Endothelial cell of umbilical vein (primary cell): ENCODE data around the gene SHC1. TPM values are rescaled to one million over a fixed set of nuclear protein-coding genes. Genes with fewer than 3 reads are reported as not detected.

Experiments used
- BruUV-seq: library from RNA; stranded (reverse); fragments of 400-500 nt; replicated peaks from 2 replicates; lab custom pipeline; 2021; lab: Mats Ljungman, UMichigan
- CTCF ChIA-PET: fragments of 300-600, 350-600 bp; sonication (Branson Sonifier 250); formaldehyde crosslinking; loops from one replicate; lab custom pipeline; 2021; ENCODE audit warnings: antibody characterized with exemption, inconsistent platforms; lab: Charles Lee
- POLR2A ChIA-PET: fragments of 300-600, 350-600 bp; sonication (Branson Sonifier 250); formaldehyde crosslinking; loops from one replicate; lab custom pipeline; 2021; ENCODE audit warnings: antibody characterized with exemption, inconsistent platforms; lab: Charles Lee
- DNase-seq: peaks from one replicate; pipeline ENCODE4 v3.0.0-alpha.2; 2011; ENCODE audit warnings: low read depth, low spot score
- FAIRE-seq: peaks from 2 replicates; lab custom pipeline; 2011; peaks lifted over from hg19 to GRCh38; lab: Jason Lieb, UNC
- H2AFZ ChIP-seq: 2 replicates; pipeline ENCODE4 v1.6.0; 2012; ENCODE audit warnings: low read depth, low read length, control low read depth, inconsistent platforms
- H3K27ac ChIP-seq: 2 replicates; pipeline ENCODE4 v1.5.1; 2011; ENCODE audit warnings: low read depth, mild to moderate bottlenecking, control low read depth, low read length, moderate library complexity; ENCODE audit not compliant: insufficient read depth
- H3K27me3 ChIP-seq, 2 experiments: 2 replicates each; pipeline versions ENCODE4 v1.6.0 to v1.6.1; 2011; ENCODE audit warnings: low read length in 2 of 2, mixed read lengths in 1 of 2; ENCODE audit not compliant: control insufficient read depth in 2 of 2, insufficient read depth in 2 of 2
- H3K36me3 ChIP-seq, 2 experiments: 2 replicates in 1 of 2; 3 replicates in 1 of 2; pipeline ENCODE4 v1.5.1; 2011; ENCODE audit warnings: low read length in 2 of 2, mild to moderate bottlenecking in 1 of 2, moderate library complexity in 1 of 2; ENCODE audit not compliant: control insufficient read depth in 2 of 2, insufficient read depth in 2 of 2; ENCODE audit errors: extremely low read depth in 1 of 2
- H3K4me1 ChIP-seq: 3 replicates; pipeline ENCODE4 v1.5.1; 2011; ENCODE audit warnings: mild to moderate bottlenecking, low read length; ENCODE audit not compliant: control insufficient read depth, insufficient read depth; ENCODE audit errors: extremely low read depth
- H3K4me2 ChIP-seq: 2 replicates; pipeline ENCODE4 v1.6.1; 2011; ENCODE audit warnings: low read length, control low read depth, mixed read lengths; ENCODE audit not compliant: insufficient read depth
- H3K4me3 ChIP-seq, 3 experiments: fragments of 200-600 bp in 1 of 3; sonication (generic), shearing (Covaris generic) in 1 of 3; replicated peaks in 1 of 3; 2 replicates each; pipeline ENCODE4 v1.5.1; 2011 to 2016; ENCODE audit warnings: control low read depth in 3 of 3, low read length in 3 of 3, mild to moderate bottlenecking in 2 of 3, inconsistent platforms in 1 of 3, low read depth in 1 of 3, moderate library complexity in 1 of 3; ENCODE audit not compliant: insufficient read depth in 1 of 3
- H3K79me2 ChIP-seq: 2 replicates; pipeline ENCODE4 v1.6.0; 2012; ENCODE audit warnings: low read length, inconsistent platforms; ENCODE audit not compliant: control insufficient read depth, insufficient read depth
- H3K9ac ChIP-seq: replicated peaks from 2 replicates; pipeline ENCODE3; 2011; ENCODE audit warnings: low read length, control low read depth; ENCODE audit not compliant: insufficient read depth; ENCODE audit errors: extremely low read depth
- H3K9me1 ChIP-seq: replicated peaks from 3 replicates; pipeline ENCODE4 v1.6.0; 2011; ENCODE audit warnings: mild to moderate bottlenecking, low read length; ENCODE audit not compliant: control insufficient read depth, insufficient read depth; ENCODE audit errors: extremely low read depth
- H3K9me3 ChIP-seq: replicated peaks from 2 replicates; pipeline ENCODE4 v1.5.1; 2012; ENCODE audit warnings: low read length, inconsistent platforms; ENCODE audit not compliant: control insufficient read depth, insufficient read depth
- H4K20me1 ChIP-seq: replicated peaks from 2 replicates; pipeline ENCODE3; 2011; ENCODE audit warnings: mild to moderate bottlenecking, low read length; ENCODE audit not compliant: control insufficient read depth, insufficient read depth; ENCODE audit errors: extremely low read depth
- CTCF ChIP-seq, 2 donors: IDR thresholded peaks; 1 replicate in 1 of 2; 2 replicates in 1 of 2; pipeline ENCODE4 v1.5.1; 2011; ENCODE audit warnings: low read length in 2 of 2, mild to moderate bottlenecking in 2 of 2, moderate library complexity in 2 of 2, control low read depth in 1 of 2, inconsistent platforms in 1 of 2, low read depth in 1 of 2; ENCODE audit not compliant: insufficient read depth in 1 of 2; ENCODE audit errors: extremely low read depth in 1 of 2
- EZH2 ChIP-seq: IDR thresholded peaks from 2 replicates; pipeline ENCODE4 v1.6.1; 2012; ENCODE audit warnings: borderline replicate concordance, low read depth, mild to moderate bottlenecking, moderate library complexity, low read length, inconsistent platforms; ENCODE audit not compliant: severe bottlenecking
- FOS ChIP-seq: IDR thresholded peaks from 2 replicates; pipeline ENCODE4 v1.6.1; 2011; ENCODE audit warnings: mild to moderate bottlenecking, low read length, moderate library complexity, borderline replicate concordance; ENCODE audit not compliant: insufficient read depth
- MAX ChIP-seq: IDR thresholded peaks from 2 replicates; pipeline ENCODE4 v1.6.1; 2011; ENCODE audit not compliant: insufficient read depth, insufficient read length
- MYC ChIP-seq: IDR thresholded peaks from one replicate; pipeline ENCODE4 v1.6.1; 2011; ENCODE audit warnings: mild to moderate bottlenecking, low read depth, low read length
- POLR2A ChIP-seq: IDR thresholded peaks from 2 replicates; pipeline ENCODE4 v1.6.1; 2012; ENCODE audit warnings: low read depth, mild to moderate bottlenecking, control low read depth, low read length
- POLR2AphosphoS5 ChIP-seq: IDR thresholded peaks from 2 replicates; pipeline ENCODE4 v1.6.1; 2012; ENCODE audit warnings: low read depth, mild to moderate bottlenecking, control low read depth, low read length, moderate library complexity; ENCODE audit not compliant: insufficient read depth
- dilution Hi-C: fragments of 300-500 bp; cut with MboI; formaldehyde crosslinking; loops from one replicate; pipeline ENCODE4 v1.15.0; 2019; ENCODE audit warnings: low sequenced_read_pairs; ENCODE audit not compliant: extremely low pct_ligation_motif_present
- intact Hi-C: fragments of 100-400 bp; cut with micrococcal nuclease; formaldehyde crosslinking; loops from one replicate; pipeline ENCODE4 v1.10.0; 2022
- polyA plus RNA-seq, 4 experiments: library from polyadenylated mRNA; depleted of rRNA in 3 of 4; stranded (reverse) in 3 of 4; unstranded in 1 of 4; fragments of >200 nt; gene quantifications; 2 replicates each; pipeline versions ENCODE4 v1.2.1 to v1.2.3, GENCODE V29; 2011 to 2012; ENCODE audit warnings: missing spikeins in 1 of 4
- total RNA-seq: library from RNA; stranded (reverse); gene quantifications from 2 replicates; pipeline ENCODE4 v1.2.3, GENCODE V29; 2021

Gene SHC1
- total and polyA plus RNA-seq, 2 donors (not counting 3 experiments of a cell fraction or from before 2014, with no cell fraction given): 316 to 324 TPM

DNA sequence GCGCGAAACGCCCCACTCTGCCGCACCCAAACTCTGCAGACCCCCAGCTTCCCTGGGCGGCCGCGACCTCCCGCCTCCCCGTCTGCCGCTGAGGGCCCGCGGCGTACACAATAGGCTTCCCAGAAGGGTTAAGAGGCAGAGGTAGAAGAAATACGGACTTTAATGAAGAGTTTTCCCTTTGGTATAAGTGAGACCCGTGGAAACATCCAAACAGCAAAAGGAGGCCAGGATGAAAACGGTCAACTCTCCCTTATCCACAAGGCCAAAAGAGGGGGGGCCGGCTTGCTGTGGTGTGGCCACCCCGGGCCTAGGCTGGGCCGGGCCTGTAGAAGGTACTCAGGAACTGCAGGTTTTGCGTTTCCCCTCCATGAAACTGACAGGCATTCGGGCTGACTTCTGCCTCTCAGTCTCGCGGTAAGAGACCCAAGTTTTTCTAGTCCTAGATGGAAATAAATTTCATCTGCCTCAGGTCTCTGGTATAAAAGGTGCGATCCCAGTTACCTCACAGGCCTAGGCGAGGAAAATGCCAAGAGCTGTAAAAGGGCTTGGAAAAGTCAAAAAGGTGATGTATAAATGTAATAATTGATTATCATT is 8.3 kb downstream of the SHC1 start:
- H3K9me3 ChIP-seq: no peaks in the 10 kb centered on the region
- peak; percentile 21 for FAIRE-seq
- peak overlapping the region; percentile 76 for H2AFZ ChIP-seq
- peaks cover 19 to 44% of the 10 kb centered on the region in 2 experiments for H3K36me3 ChIP-seq
- dilution Hi-C loops (no loop called here), intact Hi-C loops (loop anchor here (1.0 kb wide), 1 partner anchor 21 kb away; the partner anchor contains the start of gene FLAD1)
- H3K27me3 ChIP-seq: no peaks in the 10 kb centered on the region
- H3K4me3 ChIP-seq: peak overlapping the region; percentile 71 to 78 (median 74)
- H3K4me2 ChIP-seq: peak overlapping the region; percentile 86
- DNase-seq: peak; percentile 52
- no peaks in the 10 kb centered on the region for H4K20me1 ChIP-seq
- BruUV-seq: TSS peak; percentile 66
- peaks cover 34% of the 10 kb centered on the region for H3K4me1 ChIP-seq
- H3K9me1 ChIP-seq: no peaks in the 10 kb centered on the region
- TF ChIP-seq MAX: no peak
- TF ChIP-seq POLR2A: peak; percentile 49
- no peak for TF ChIP-seq MYC
- no peak for TF ChIP-seq FOS
- TF ChIP-seq POLR2AphosphoS5: peak; percentile 2
- no peak for TF ChIP-seq EZH2
- no peak for TF ChIP-seq CTCF (IDR thresholded peaks at IDR 0.05; ENCODE audit: extremely low read depth in 1 of 2, insufficient read depth in 1 of 2, low read depth in 1 of 2, low read length in 2 of 2)
- CTCF ChIA-PET: interaction anchor here (0.8 to 4.0 kb wide), 12 partner anchors 8 to 100 kb away, joined by 3 to 48 read pairs (median 4); partner anchors contain the start of genes FLAD1, LENEP and SHC1
- peaks cover 34% of the 10 kb centered on the region for H3K79me2 ChIP-seq
- peak overlapping the region; percentile 83 for H3K9ac ChIP-seq
- POLR2A ChIA-PET: interaction anchor here (1.2 to 2.6 kb wide), 3 partner anchors 8 to 37 kb away, joined by 3 to 24 read pairs (median 10); partner anchors contain the start of gene SHC1
- peak overlapping the region; percentile 82 for H3K27ac ChIP-seq
